ENCODE results near the gene ABCC1.

DNA sequence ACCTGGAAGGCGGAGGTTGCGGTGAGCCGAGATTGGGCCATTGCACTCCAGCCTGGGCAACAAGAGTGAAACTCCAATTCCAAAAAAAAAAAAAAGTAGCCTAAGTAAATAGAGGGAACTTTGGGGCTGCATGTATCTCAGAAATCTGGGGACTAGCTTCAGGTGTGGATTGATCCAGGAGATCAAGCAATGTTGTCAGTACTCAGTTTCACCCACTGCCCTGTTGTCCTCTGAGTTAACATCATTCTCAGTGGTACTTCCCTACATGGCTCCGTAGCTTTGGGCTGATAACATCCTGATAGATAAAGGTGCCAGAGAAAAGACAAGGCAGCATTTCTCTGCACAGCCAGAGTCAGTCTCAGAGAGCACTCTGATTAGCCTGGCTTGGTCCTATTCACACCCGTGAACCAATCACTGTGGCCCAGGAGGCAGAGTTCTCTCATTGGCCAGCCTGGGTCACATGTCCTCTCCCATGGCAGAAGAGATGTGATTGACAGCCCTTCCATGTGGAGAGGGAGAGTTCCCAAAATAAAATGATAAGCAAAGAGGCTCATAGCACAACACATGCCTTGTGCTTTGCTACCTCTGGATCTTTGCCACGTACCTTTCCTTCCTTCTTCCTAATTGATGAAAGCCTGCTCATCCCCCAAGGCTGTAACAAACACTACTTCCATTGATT, 99.6 kb downstream of the ABCC1 start:
- TF ChIP-seq, protein P1, sequence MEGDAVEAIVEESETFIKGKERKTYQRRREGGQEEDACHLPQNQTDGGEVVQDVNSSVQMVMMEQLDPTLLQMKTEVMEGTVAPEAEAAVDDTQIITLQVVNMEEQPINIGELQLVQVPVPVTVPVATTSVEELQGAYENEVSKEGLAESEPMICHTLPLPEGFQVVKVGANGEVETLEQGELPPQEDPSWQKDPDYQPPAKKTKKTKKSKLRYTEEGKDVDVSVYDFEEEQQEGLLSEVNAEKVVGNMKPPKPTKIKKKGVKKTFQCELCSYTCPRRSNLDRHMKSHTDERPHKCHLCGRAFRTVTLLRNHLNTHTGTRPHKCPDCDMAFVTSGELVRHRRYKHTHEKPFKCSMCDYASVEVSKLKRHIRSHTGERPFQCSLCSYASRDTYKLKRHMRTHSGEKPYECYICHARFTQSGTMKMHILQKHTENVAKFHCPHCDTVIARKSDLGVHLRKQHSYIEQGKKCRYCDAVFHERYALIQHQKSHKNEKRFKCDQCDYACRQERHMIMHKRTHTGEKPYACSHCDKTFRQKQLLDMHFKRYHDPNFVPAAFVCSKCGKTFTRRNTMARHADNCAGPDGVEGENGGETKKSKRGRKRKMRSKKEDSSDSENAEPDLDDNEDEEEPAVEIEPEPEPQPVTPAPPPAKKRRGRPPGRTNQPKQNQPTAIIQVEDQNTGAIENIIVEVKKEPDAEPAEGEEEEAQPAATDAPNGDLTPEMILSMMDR (IDR thresholded peaks at IDR 0.05) = no peak
- TF ChIP-seq POLR2A (IDR thresholded peaks at IDR 0.05) = no peak

All from Peyer's patch (tissue), 4 donors.